ENCODE measurements around the gene CTU2. TPM values are rescaled to one million over a fixed set of nuclear protein-coding genes. Genes with fewer than 3 reads are reported as not detected.
"Not testable (repeated sequence)": the region's sequence is repeated elsewhere in the genome, so short reads cannot be mapped to it uniquely, and the experiment has no call there.

Gene CTU2
- 31.8 and 36.8 TPM in 2 replicates for polyA plus RNA-seq (2014; cell fraction: cytosol; rRNA removed)
- 56.6 and 109 TPM in 2 replicates for polyA plus RNA-seq (2014; cell fraction: nucleus; rRNA removed)

DNA sequence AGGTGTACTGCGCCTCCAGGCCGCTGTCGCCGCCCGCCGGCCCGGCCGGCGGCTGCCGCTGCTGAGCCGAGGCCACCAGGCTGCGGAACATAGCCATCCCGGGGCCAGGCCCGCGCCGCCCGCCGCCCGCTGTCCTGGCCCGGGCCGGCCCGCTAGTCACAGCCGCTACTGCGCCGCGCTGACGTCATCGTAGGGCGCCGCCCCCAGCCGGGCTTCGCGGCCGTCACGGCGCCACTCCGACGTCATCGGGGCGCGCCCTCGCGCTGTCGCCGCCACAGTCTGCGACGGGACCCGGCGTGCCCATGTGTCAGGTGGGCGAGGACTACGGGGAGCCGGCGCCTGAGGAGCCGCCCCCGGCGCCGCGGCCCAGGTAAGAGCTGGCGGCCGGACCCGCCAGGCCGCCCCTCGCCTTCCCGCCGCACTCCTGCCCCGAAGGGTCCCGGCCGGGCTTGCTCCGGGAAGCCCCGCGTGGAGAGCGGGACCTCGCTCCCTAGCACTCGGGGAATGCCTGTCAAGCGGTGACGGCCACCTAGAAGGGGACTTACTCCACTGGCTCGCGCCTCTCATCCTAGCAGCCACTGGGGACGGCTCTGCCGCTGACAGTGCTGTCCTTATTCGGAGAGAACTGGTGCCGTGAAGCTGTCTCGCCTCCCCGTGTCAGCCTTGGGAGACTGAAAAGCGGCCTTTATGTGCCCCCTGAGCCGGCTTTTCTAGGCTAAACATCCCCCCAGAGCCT, at the start of gene CTU2, which contains the start of gene RNF166:
Gene CTU2, plus strand, starts transcription at position 275 of the 736 bp plus-strand sequence. Its CDS starts 28 bp downstream, at position 303.
Gene RNF166, minus strand, starts transcription at position 180 of the 736 bp plus-strand sequence. Its CDS starts 83 bp downstream, at position 97.
- DNase-seq (ENCODE audit: low spot score): peak; percentile 79

DNA sequence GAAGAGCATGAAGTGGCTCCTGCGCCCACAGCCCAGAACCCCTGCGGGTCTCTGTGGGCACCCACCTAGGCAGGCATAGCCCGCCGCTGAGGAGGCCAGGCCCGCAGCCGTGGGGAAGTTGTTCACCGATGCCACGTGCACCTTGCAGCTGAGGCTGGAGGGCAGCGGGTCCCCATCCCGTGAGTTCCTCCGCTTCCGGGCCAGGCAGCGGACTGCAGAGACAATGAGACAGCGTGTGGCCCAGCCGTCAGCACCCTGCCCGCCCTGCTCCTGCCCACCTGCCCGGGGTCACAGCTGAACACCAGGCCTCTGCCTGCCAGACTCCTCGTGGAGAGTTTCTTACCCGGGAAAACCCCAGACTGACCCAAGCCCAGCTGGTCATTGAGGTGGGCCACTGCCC, 48.9 kb upstream of the CTU2 start:
- no peak for DNase-seq (ENCODE audit: low spot score)

DNA sequence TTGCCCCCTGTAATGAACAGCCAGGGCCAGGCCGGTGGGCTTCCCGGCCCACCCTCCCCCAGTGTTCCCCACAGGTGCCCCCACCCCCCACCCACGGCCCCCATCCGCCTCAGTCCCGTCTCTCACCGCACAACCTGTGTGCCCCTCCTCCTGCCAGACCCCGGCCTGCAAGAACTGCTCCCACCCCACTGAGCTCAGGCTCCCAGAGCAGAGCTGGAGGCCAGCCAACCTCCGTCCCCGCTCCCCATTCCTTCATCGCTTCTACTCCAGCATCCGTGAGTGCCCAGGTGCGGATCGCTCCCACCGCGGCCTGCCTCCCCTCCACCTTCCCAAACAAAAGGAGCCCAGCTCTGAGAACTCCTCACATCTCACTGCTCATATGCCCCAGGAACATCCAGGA, 47.6 kb upstream of the CTU2 start:
- DNase-seq (ENCODE audit: low spot score): no peak

DNA sequence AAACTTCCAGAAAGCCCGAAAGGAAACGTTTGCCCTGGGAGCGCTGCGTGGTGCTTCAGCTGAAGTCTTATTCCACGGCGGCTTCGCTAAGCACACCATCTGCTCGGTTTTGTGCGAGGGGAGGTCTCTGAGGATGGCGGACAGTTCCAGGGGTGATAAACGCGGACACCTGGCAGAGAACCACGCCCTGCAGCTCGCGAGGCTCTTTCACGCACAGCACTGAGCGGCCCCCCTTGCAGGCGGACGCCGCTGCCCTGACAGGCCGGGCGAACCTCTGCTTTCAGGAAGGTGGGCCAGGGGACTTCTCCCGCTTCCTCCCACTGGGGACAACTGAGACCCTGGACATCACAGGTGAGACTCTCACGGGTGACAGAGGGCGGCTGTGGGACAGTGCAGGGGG, 47.1 kb upstream of the CTU2 start:
- DNase-seq (ENCODE audit: low spot score): no peak

DNA sequence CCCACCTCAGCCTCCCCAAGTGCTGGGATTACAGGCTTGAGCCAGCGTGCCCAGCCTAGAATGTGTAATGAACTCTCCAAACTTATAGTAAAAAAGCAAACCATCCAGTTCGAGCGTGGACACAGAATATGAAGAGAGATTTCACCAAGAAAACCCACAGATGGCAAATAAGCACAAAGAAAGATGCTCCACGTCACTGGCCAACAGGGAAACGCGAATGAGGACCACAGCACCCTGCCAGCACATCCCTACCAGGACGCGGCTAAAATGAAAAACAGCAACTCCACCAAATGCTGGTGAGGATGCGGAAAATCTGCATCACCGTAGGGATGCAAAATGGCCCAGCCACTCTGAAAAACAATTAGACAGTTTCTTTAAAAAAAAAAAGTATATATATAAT, 44.8 kb upstream of the CTU2 start:
- no peak for DNase-seq (ENCODE audit: low spot score)

DNA sequence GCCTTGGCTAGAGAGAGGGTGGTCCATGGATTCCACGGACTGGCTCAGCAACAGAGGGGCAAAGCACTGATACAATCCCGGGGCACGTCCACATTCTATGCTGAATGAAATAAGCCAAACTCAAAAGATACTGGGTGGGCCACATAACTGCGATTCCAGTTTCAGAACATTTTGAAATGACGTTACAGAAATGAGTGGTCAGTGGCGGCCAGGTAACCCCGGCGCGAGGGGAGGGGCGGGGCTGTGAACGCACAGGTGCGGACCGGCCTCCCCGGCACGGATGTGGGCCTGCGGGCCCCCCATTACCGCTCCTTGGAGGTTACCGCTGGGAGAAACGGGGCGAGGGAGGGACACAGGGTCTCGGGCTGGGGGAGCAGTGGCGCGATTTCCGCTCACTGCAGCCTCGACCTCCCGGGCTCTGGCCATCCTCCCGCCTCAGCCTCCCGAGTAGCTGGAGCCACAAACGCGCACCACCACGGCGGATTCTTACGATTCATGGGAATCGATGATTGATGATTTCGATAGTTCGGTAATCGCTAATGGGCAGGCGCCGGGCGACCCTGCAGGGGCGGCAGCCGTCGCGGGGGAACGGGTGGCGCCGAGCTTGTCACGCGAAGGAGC, 44.0 kb upstream of the CTU2 start:
- DNase-seq (ENCODE audit: low spot score): no peak

DNA sequence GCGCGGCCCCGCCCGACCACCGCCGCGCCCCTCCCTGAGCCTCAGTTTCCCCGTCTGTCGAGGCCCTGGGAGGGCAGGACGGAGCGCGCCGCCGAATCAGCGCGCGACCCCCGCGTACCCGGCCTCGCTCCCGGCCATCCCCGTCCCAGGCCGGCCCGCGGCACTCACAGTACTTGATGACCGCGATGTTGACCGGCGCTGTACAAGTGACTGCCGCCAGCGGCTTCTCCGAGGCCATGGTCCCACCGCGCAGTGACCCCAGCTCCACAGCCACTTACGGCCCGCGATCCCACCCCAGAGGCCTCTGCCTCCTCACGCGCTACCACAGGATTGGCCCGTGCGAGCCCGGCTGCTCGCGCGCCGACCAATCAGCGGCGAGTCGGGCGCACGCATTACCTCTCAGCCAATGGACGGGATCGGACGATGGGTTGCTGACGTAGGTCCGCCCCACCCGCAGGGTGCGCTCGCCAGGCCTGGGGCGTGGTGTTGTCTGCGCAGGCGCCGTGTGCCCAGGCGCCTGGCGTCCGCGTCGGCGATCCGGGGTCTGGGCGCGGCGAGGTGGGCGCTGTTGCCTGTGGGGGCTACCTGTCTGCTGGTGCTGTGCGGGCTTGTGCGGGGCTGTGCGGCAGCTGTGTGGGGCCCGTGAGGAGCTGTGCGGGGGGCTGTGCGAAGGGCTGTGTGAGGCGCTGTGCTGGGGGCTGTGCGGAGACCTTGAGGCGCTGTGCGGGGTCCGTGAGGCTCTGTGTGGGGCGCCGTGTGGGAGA, 43.3 kb upstream of the CTU2 start, which contains the start of gene MVD:
Gene MVD, minus strand, starts transcription at position 249 of the 764 bp plus-strand sequence. Its CDS starts 11 bp downstream, at position 238.
- DNase-seq (ENCODE audit: low spot score): peak; percentile 99

DNA sequence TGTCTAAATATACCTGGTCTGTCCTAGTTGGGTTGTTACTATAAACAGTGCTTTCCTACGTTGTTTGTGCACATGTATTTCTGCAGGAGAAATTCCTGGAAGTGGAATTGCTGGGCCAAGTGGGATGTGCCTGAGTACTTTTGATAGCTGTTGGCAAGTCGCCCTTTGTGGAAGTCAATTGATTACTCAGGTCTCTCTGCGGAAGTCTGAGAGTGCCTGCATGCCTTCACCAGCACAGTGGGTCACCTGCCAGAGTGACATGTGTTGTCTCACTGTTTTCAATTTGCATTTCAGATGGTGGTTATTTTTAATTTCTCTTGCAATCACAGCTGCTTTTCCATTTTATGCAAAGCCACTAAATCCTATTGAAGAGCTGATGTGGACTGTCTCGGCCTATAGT, 41.2 kb upstream of the CTU2 start:
- DNase-seq (ENCODE audit: low spot score): no peak

DNA sequence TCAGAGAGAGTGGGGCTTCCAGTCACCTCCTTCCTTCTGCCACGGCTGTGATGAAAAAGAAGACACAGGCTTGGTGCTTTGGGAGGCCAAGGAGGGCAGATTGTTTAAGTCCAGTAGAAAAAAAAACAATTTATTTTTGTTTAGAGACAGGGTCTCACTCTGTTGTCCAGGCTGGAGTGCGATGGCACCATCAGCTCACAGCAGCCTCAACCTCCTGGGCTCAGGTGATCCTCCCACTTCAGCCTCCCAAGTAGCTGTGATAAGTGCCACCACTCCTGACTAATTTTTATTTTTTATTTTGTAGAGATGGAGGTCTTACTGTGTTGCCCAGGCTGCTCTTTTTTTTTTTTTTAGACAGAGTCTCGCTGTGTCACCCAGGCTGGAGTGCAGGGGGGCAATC, 40.7 kb upstream of the CTU2 start:
- DNase-seq (ENCODE audit: low spot score): no peak

DNA sequence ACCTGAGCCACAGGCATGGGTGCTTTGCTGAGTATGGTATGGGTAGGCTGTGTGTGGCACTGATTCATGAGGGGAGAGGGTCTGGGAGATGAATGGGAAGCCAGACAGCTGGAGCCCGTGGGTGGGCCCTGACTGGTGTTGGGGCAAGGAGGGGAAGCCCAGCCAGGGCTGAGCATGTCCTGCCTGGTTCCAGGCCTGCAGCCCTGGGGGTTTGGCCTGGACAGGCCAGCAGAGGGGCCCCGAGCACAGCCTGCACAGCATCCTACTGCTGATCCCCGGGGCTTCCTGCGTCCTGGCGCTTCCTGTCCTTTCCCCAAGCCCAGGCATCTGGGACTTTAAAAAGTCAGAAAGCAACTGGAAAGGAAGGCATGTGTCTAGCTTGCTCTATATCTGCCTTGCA, 38.8 kb upstream of the CTU2 start:
- no peak for DNase-seq (ENCODE audit: low spot score)

DNA sequence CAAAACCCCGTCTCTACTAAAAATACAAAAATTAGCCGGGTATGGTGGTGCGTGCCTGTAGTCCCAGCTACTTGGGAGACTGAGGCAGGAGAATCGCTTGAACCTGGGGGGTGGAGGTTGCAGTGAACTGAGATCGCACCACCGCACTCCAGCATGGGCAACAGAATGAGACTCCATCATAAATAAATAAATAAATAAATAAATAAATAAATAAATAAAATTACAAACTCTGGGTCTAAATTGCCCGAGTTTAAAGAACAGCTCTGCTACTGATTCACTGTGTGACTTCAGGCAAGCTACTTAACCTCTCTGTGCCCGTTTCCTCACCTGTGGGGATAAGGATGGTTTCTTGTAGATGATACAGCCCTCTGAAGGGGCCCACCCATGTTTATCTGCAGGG, 36.8 kb upstream of the CTU2 start:
- DNase-seq (ENCODE audit: low spot score): not testable (repeated sequence)

DNA sequence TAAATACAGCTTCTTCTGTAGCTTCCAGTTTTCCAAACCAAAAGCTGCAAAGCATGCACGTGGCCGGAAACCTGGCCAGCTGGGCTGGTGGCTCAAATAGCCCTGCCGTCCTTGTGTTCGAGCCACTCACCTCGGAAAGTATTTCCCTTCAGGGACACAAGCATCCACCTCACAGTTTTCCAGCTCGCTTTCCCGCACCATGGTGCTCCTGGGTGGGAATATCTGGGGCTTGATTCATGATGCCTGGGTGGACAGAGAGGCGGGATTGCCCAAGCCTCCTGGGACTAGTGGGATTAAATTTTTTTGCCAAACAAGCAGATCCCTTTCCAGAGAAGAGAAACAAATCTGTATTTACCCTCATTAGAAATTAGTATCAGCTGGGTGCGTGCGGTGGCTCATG, 36.3 kb upstream of the CTU2 start:
- no peak for DNase-seq (ENCODE audit: low spot score)

DNA sequence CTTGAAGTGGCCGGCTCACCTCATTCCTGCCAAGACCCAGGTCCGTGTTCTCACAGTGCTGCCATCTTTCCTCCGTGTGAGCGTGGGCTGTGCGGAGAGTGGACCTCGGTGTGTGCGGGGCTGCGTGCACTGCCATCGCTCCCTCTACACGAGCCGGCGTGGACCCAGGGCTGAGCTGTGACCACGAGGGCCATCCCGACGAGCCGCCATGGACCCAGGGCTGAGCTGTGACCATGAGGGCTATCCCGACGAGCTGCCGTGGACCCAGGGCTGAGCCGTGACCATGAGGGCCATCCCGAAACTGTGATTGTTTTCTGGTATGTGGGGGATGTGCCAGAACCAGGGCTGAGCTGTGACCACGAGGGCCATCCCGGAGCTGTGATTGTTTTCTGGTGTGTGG, 34.5 kb upstream of the CTU2 start:
- no peak for DNase-seq (ENCODE audit: low spot score)

DNA sequence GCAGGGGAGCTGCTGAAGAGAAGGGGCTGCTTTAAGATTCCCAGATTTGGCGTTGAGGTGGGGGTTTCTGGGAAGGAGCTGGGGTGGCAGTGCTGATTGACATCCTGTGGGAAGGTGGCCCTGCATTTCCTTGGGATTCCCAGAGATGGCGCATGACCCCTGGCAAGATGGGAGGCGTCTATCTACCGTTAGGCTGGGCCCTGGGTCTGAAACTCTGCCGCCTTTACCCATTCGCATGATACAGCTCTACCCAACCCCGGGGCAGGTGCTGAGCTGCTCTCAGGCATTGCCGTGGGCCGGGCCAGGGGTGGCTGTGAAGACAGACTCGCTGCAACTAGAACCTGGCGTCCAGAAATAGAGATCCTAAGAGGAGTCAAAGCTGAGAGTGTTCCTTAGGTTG, 33.5 kb upstream of the CTU2 start:
- no peak for DNase-seq (ENCODE audit: low spot score)

DNA sequence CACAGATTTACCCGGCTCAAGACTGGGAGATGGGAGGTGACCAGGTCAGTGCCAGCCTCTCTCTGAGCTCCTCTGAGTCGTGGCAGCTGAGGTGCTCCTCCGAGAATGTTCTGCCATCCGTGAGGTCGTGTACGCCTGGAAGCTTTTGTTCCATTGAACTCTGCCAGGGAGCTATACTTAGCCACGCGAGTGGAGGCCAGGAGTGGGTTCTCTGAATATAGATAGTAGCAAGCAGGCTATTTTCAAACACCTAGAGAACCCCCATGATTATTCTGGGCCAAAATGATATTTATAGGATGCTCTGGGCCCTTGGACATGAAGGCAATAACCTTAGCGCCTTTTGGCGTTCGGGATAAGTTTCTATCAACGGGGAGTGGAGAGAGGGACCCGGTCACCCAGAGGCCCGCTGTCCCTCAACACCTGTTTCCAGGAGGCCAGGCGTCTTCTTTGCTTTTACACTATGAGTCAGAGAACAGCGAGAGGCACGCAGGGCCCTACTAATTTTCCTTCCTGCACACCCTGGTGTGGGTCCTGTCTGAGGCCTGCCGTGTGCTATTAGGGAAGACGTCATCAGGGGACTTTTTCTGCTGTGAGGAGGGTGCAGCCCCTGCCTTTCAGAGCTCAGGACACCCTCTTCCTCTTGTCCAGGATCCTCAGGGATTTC, 32.5 kb upstream of the CTU2 start:
- no peak for DNase-seq (ENCODE audit: low spot score)

DNA sequence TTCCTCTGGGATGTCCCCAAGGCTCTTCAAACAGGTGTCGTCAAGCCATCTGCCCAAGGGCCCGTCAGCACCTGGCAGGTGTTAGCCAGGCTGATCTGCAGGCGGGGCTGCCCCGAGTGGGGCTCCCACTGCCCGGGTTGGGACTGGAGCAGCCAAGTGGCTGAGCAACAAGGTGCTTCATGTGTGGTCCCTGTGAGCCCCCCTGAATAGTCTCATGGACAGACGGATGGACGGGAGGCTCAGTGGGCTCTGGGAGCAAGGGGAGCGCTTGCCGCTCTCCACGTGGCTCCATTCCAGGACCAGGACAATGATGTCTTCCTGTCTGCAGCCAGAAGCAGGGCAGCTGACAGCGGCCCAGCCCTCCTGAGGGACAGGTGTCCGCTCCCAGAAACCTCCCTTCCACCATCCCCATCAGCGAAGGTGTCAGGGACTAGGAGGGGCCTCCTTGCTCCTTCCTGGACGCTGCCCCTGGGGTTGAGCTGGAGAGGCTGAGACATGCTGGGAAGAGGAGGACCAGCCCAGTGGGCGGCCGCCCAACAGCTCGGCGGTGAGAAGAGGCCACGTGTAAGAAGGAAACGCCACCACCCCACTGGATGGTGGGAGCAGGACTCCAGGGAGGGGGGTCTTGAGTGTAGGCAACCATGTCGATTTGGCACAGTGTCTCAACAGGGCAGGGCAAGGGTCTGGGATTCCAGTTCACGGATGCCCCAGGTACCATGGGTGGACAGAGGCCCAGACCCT, 29.6 kb upstream of the CTU2 start:
- no peak for DNase-seq (ENCODE audit: low spot score)

DNA sequence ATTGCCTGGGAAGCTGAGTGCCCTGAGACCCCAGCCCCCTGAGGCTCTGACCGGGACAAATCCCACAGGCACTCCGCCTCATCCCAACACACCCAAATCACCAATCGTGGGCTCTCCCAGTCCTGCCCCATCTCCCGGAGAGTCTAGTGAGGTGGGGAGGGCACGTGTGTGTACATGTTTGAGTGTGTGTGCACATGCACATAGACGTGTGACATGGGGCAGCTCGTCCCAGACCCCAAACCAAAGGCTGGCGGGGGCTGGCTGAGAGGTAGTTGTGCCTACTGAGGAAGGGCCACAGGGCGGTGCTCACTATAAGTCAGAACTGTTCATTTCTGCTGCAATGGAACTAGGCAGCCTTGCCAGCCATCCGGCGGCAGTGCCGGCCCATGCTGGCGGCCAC, 28.6 kb upstream of the CTU2 start:
- no peak for DNase-seq (ENCODE audit: low spot score)

DNA sequence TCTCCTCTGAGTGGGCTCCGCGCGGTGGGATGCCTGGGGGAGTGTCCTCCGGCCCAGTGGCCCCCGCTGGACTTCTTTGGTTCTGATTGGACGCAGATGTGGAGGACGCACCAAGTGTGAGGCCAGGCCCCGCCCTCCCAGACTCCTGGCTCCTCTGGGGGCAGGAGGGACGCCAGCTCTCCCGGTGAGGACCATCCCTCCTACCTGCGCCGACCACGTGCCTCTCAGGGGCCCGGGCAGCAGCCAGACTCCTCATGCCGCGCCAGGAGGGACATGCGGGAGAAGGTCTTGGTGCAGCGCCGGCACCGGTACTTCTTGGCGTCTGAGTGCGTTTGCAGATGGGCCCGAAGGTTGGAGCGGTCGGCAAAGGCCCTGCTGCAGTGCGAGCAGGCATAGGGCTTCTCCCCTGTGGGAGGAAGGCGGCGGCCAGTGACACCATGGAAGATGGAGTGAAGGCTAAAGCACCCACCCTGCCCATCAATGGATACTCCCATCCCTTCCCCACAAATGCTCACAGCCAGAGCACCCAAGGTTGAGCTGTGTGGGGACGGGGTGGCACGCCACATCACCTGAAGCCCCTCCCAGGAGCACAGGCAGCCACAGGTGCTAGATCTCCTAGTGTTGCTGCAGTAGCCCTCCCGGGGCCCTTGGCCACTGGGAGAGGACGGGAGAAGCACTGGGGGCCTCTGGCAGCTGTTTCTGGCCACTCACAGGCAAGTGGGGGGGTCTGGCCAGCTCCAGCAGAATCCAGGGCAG, 27.9 kb upstream of the CTU2 start:
- DNase-seq (ENCODE audit: low spot score): no peak

DNA sequence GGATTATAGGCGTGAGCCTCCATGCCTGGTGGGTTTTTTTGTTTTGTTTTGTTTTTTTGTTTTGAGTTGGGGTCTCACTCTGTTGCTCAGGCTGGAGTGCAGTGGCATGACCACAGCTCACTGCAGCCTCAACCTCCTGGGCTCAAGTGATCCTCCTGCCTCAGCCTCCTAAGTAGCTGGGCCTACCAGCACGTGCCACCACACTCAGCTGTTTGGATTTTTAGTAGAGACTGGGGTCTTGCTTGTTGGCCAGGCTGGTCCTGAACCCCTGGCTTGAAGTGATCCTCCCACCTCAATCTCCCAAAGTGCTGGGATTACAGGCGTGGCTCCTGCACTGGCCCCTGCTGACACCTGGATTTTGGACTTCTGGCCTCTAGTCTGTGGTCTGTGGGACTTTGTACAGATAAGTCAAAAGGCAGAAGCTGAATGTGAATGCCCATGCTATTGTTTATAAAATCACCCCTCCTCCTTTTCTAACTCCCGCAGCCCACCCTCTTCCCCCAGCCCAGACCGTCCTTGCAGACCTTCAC, 25.7 kb upstream of the CTU2 start:
- no peak for DNase-seq (ENCODE audit: low spot score)

DNA sequence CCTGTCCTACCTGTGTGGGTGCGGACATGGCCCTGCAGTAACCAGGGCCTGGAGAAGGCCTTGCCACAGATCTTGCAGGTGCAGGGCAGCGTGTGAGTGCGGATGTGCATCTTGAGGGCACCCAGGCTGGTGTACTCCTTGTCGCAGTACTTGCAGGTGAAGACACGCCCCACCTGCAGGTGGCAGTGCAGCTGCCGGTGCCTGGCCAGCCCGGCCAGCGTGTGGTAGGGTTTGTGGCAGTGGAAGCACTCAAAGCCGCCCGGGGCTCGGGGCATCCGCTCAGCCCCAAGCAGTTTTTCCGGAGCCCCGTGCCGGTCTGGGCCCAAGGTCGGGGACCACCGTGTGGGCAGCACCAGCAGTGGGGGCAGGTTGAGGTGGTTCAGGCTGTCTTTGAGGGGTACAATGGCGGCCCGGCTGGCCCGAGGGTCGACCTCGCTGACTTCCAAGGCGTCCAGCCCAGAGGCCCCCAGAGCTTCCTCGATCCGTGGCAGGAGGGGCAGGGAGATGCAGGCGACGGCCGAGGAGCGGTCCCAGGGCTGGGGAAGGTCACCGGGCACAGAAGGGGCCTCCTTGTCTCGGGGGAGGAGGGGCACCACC, 25.1 kb upstream of the CTU2 start:
- DNase-seq (ENCODE audit: low spot score): peak; percentile 55

Measured in SK-N-DZ (cell line).